ENCODE measurements around the gene ORAI2. TPM values are rescaled to one million over a fixed set of nuclear protein-coding genes. Genes with fewer than 3 reads are reported as not detected.
"Not testable (repeated sequence)": the region's sequence is repeated elsewhere in the genome, so short reads cannot be mapped to it uniquely, and the experiment has no call there.

The ORAI2 gene
- total and polyA plus RNA-seq, 8 donors, result 8.8 to 38.2 (median 13.2) TPM

- H3K36me3 ChIP-seq; H3K27me3 ChIP-seq; H3K9me3 ChIP-seq; intact Hi-C loops (cut with DNase I); H3K27ac ChIP-seq; H3K4me3 ChIP-seq; H3K4me1 ChIP-seq: not testable (repeated sequence)
- ATAC-seq (peak; percentile 36), DNase-seq (peak in 1 of 4 donors; percentile 56)
Observed at GRCh38 chr7:102505298-102506185, 72.2 kb downstream of the ORAI2 start.

Small RNAs within 50 kb of the gene (microRNA-seq; reads per million reads assigned to microRNA genes)
- gene MIR4467 (0 to 0.27 reads per million in 2 donors), gene MIR5090 (0.82 to 2.3 reads per million in 2 donors), gene MIR548O (0 reads per million in 2 donors)

Other genes starting within 250 kb of the ORAI2 start
- 1 to 10 TPM; 5.7 to 8.2 TPM for gene SH2B2, start 146.7 kb upstream of the ORAI2 start, total RNA-seq
- gene SH2B2, start 146.7 kb upstream of the ORAI2 start, polyA plus RNA-seq (ENCODE audit: insufficient read length in 6 of 6), result 1 to 10 TPM; 3.1 to 5.1 (median 3.8) TPM
- gene SPDYE6, start 77.1 kb upstream of the ORAI2 start, total RNA-seq, result not detected
- 10 to 100 TPM in 1 of 6 donors, 1 to 10 TPM in 5; 2.2 to 10.0 (median 6.8) TPM for gene SPDYE6, start 77.1 kb upstream of the ORAI2 start, polyA plus RNA-seq (ENCODE audit: insufficient read length in 6 of 6)
- gene PRKRIP1, start 37.2 kb upstream of the ORAI2 start, total RNA-seq, result 10 to 100 TPM; 17.1 to 18.8 TPM
- 10 to 100 TPM; 38.6 to 44.9 (median 41.8) TPM for gene PRKRIP1, start 37.2 kb upstream of the ORAI2 start, polyA plus RNA-seq (ENCODE audit: insufficient read length in 6 of 6)
- 1 to 10 TPM; 8.6 to 9.5 TPM for gene ALKBH4, start 31.3 kb downstream of the ORAI2 start, total RNA-seq
- 10 to 100 TPM; 10.3 to 14.1 (median 11.5) TPM for gene ALKBH4, start 31.3 kb downstream of the ORAI2 start, polyA plus RNA-seq (ENCODE audit: insufficient read length in 6 of 6)
- 10 to 100 TPM; 12.9 to 16.6 TPM for gene LRWD1, start 31.4 kb downstream of the ORAI2 start, total RNA-seq
- gene LRWD1, start 31.4 kb downstream of the ORAI2 start, polyA plus RNA-seq (ENCODE audit: insufficient read length in 6 of 6), result 10 to 100 TPM; 13.0 to 22.2 (median 16.6) TPM
- gene POLR2J, start 45.3 kb downstream of the ORAI2 start, total RNA-seq, result 10 to 100 TPM; 30.5 to 39.0 TPM
- gene POLR2J, start 45.3 kb downstream of the ORAI2 start, polyA plus RNA-seq (ENCODE audit: insufficient read length in 6 of 6), result 10 to 100 TPM; 22.4 to 32.6 (median 26.5) TPM
- 10 to 100 TPM; 18.1 to 18.5 TPM for gene RASA4B, start 84.2 kb downstream of the ORAI2 start, total RNA-seq
- 1 to 10 TPM; 3.0 to 8.8 (median 4.9) TPM for gene RASA4B, start 84.2 kb downstream of the ORAI2 start, polyA plus RNA-seq (ENCODE audit: insufficient read length in 6 of 6)
- 10 to 100 TPM; 12.7 to 22.0 TPM for gene UPK3BL2, start 110.1 kb downstream of the ORAI2 start, total RNA-seq
- gene UPK3BL2, start 110.1 kb downstream of the ORAI2 start, polyA plus RNA-seq (ENCODE audit: insufficient read length in 6 of 6), result 10 to 100 TPM; 11.7 to 22.9 (median 13.7) TPM
- gene SPDYE2, start 117.7 kb downstream of the ORAI2 start, total RNA-seq, result not detected
- 10 to 100 TPM in 3 of 6 donors, 1 to 10 TPM in 3; 6.2 to 15.0 (median 10.4) TPM for gene SPDYE2, start 117.7 kb downstream of the ORAI2 start, polyA plus RNA-seq (ENCODE audit: insufficient read length in 6 of 6)
- 10 to 100 TPM; 21.6 to 43.4 TPM for gene POLR2J3, start 139.0 kb downstream of the ORAI2 start, total RNA-seq
- gene POLR2J3, start 139.0 kb downstream of the ORAI2 start, polyA plus RNA-seq (ENCODE audit: insufficient read length in 6 of 6), result 100 to 1,000 TPM in 3 of 6 donors, 10 to 100 TPM in 3; 51.6 to 108 (median 95.7) TPM
- 10 to 100 TPM; 22.9 to 43.2 TPM for gene RASA4, start 183.2 kb downstream of the ORAI2 start, total RNA-seq
- 10 to 100 TPM; 16.5 to 34.7 (median 29.3) TPM for gene RASA4, start 183.2 kb downstream of the ORAI2 start, polyA plus RNA-seq (ENCODE audit: insufficient read length in 6 of 6)
- 10 to 100 TPM; 15.7 to 18.2 TPM for gene UPK3BL1, start 209.2 kb downstream of the ORAI2 start, total RNA-seq
- gene UPK3BL1, start 209.2 kb downstream of the ORAI2 start, polyA plus RNA-seq (ENCODE audit: insufficient read length in 6 of 6), result 10 to 100 TPM in 5 of 6 donors, 1 to 10 TPM in 1; 7.5 to 38.4 (median 25.3) TPM
- gene SPDYE2B, start 216.7 kb downstream of the ORAI2 start, total RNA-seq, result not detected
- 1 to 10 TPM; 2.2 to 4.7 (median 2.7) TPM for gene SPDYE2B, start 216.7 kb downstream of the ORAI2 start, polyA plus RNA-seq (ENCODE audit: insufficient read length in 6 of 6)
- gene POLR2J2, start 238.1 kb downstream of the ORAI2 start, total RNA-seq, result 10 to 100 TPM in 1 of 2 donors, 1 to 10 TPM in 1; 9.5 to 15.0 TPM
- gene POLR2J2, start 238.1 kb downstream of the ORAI2 start, polyA plus RNA-seq (ENCODE audit: insufficient read length in 6 of 6), result 1 to 10 TPM; 2.1 to 6.0 (median 3.1) TPM